Cardiac fibroblast (primary cell): ENCODE results near the gene SLC7A14.

ENCODE experiments used
- DNase-seq, 2 donors: peaks; one replicate each; pipeline versions ENCODE4 v3.0.0 to v3.0.0-alpha.2; 2010; ENCODE audit warnings: low read depth in 2 of 2
- H3K4me3 ChIP-seq, 2 donors: replicated peaks in 1 of 2; 1 replicate in 1 of 2; 2 replicates in 1 of 2; pipeline ENCODE4 v1.5.1; 2011; ENCODE audit warnings: low read depth in 2 of 2, low read length in 2 of 2, mild to moderate bottlenecking in 2 of 2, moderate library complexity in 1 of 2
- CTCF ChIP-seq: IDR thresholded peaks from one replicate; pipeline ENCODE4 v1.5.1; 2011; ENCODE audit warnings: low read depth, mild to moderate bottlenecking, low read length, inconsistent platforms

The SLC7A14 gene

GRCh38 chr3:170553788-170554757 lies 31.8 kb downstream of the SLC7A14 start:
- no peak for TF ChIP-seq CTCF
- H3K4me3 ChIP-seq: no peak overlapping the region
- DNase-seq: peak; percentile 35

- TF ChIP-seq CTCF: no peak
- no peak overlapping the region for H3K4me3 ChIP-seq
- no peak for DNase-seq
Measured at GRCh38 chr3:170551252-170551651, 34.6 kb downstream of the SLC7A14 start.

- no peak overlapping the region for H3K4me3 ChIP-seq
- no peak for TF ChIP-seq CTCF
- DNase-seq: peak in 1 of 2 donors; percentile 32
Measured at GRCh38 chr3:170542704-170543103, 43.2 kb downstream of the SLC7A14 start.

- H3K4me3 ChIP-seq: no peak overlapping the region
- DNase-seq: peak in 1 of 2 donors; percentile 42
- TF ChIP-seq CTCF: no peak
Measured at GRCh38 chr3:170539897-170540296, 46.0 kb downstream of the SLC7A14 start.

GRCh38 chr3:170536712-170537111 lies 49.2 kb downstream of the SLC7A14 start:
- no peak for TF ChIP-seq CTCF
- DNase-seq: no peak
- no peak overlapping the region for H3K4me3 ChIP-seq

GRCh38 chr3:170534227-170534626 lies 51.6 kb downstream of the SLC7A14 start:
- TF ChIP-seq CTCF: no peak
- no peak for DNase-seq
- no peak overlapping the region for H3K4me3 ChIP-seq
